GM18498 (cell line): ENCODE results near the gene RFNG.

Experiments used
- ATAC-seq: cut with Tn5 transposase; IDR thresholded peaks from one replicate; pipeline ENCODE4 v1.9.1; 2021; ENCODE audit warnings: mild to moderate bottlenecking, moderate library complexity; ENCODE audit not compliant: unreplicated experiment

Gene RFNG

GRCh38 chr17:82089723-82090548 lies 38.3 kb upstream of the RFNG start:
- no peak for ATAC-seq

GRCh38 chr17:82088838-82089722 lies 37.5 kb upstream of the RFNG start:
- no peak for ATAC-seq

- ATAC-seq, result no peak
These were observed 36.6 kb upstream of the RFNG start for GRCh38 chr17:82087961-82088837.

GRCh38 chr17:82086941-82087906 lies 35.6 kb upstream of the RFNG start:
- ATAC-seq, result no peak

GRCh38 chr17:82085931-82086764 lies 34.5 kb upstream of the RFNG start:
- no peak for ATAC-seq

- ATAC-seq, result no peak
These were observed 33.6 kb upstream of the RFNG start for GRCh38 chr17:82085031-82085861.

GRCh38 chr17:82084373-82085030 lies 32.9 kb upstream of the RFNG start:
- no peak for ATAC-seq

- no peak for ATAC-seq
These were observed 32.1 kb upstream of the RFNG start for GRCh38 chr17:82083533-82084359.

- no peak for ATAC-seq
These were observed 31.4 kb upstream of the RFNG start for GRCh38 chr17:82083009-82083408.

GRCh38 chr17:82082456-82082855 lies 30.8 kb upstream of the RFNG start:
- no peak for ATAC-seq

GRCh38 chr17:82081966-82082365 lies 30.4 kb upstream of the RFNG start:
- no peak for ATAC-seq

GRCh38 chr17:82081546-82081945 lies 29.9 kb upstream of the RFNG start:
- ATAC-seq, result no peak

GRCh38 chr17:82080789-82081464 lies 29.3 kb upstream of the RFNG start:
- ATAC-seq, result no peak

GRCh38 chr17:82080048-82080788 lies 28.6 kb upstream of the RFNG start:
- no peak for ATAC-seq

GRCh38 chr17:82079001-82079677 lies 27.5 kb upstream of the RFNG start:
- no peak for ATAC-seq
